HG03135 (cell line): Measurements from ENCODE around the gene LRP1B.

Experiments used
- ATAC-seq: cut with Tn5 transposase; IDR thresholded peaks from one replicate; pipeline ENCODE4 v1.9.1; 2021; ENCODE audit warnings: mild to moderate bottlenecking, moderate library complexity; ENCODE audit not compliant: unreplicated experiment

LRP1B gene

GRCh38 chr2:141364821-141365220, 766.0 kb downstream of the LRP1B start:
- ATAC-seq, result no peak

GRCh38 chr2:141362311-141362710, 768.5 kb downstream of the LRP1B start:
- no peak for ATAC-seq

GRCh38 chr2:141348481-141348880, 782.3 kb downstream of the LRP1B start:
- no peak for ATAC-seq

GRCh38 chr2:141341444-141341843, 789.4 kb downstream of the LRP1B start:
- no peak for ATAC-seq

GRCh38 chr2:141331127-141331526, 799.7 kb downstream of the LRP1B start:
- ATAC-seq, result no peak

GRCh38 chr2:141329964-141330363, 800.9 kb downstream of the LRP1B start:
- ATAC-seq, result no peak

- ATAC-seq, result no peak
Observed at GRCh38 chr2:141323571-141323970, 807.2 kb downstream of the LRP1B start.

- ATAC-seq, result no peak
Observed at GRCh38 chr2:141317986-141318385, 812.8 kb downstream of the LRP1B start.

- no peak for ATAC-seq
Observed at GRCh38 chr2:141316606-141317005, 814.2 kb downstream of the LRP1B start.

GRCh38 chr2:141316103-141316502, 814.7 kb downstream of the LRP1B start:
- no peak for ATAC-seq

- ATAC-seq, result no peak
Observed at GRCh38 chr2:141313972-141314371, 816.8 kb downstream of the LRP1B start.

- ATAC-seq, result no peak
Observed at GRCh38 chr2:141311430-141311829, 819.4 kb downstream of the LRP1B start.

GRCh38 chr2:141306368-141306767, 824.4 kb downstream of the LRP1B start:
- no peak for ATAC-seq

GRCh38 chr2:141301551-141301950, 829.3 kb downstream of the LRP1B start:
- no peak for ATAC-seq

GRCh38 chr2:141280037-141280436, 850.8 kb downstream of the LRP1B start:
- ATAC-seq, result no peak

GRCh38 chr2:141271346-141271745, 859.5 kb downstream of the LRP1B start:
- ATAC-seq, result no peak

GRCh38 chr2:141264848-141265247, 866.0 kb downstream of the LRP1B start:
- ATAC-seq, result no peak

- ATAC-seq, result no peak
Observed at GRCh38 chr2:141260911-141261310, 869.9 kb downstream of the LRP1B start.

- no peak for ATAC-seq
Observed at GRCh38 chr2:141259683-141260082, 871.1 kb downstream of the LRP1B start.

GRCh38 chr2:141242008-141242407, 888.8 kb downstream of the LRP1B start:
- no peak for ATAC-seq

GRCh38 chr2:141226560-141226959, 904.3 kb downstream of the LRP1B start:
- no peak for ATAC-seq

GRCh38 chr2:141207036-141207385, 923.8 kb downstream of the LRP1B start:
- no peak for ATAC-seq

- no peak for ATAC-seq
Observed at GRCh38 chr2:141201016-141201565, 929.7 kb downstream of the LRP1B start.

- ATAC-seq, result no peak
Observed at GRCh38 chr2:141200191-141200590, 930.6 kb downstream of the LRP1B start.
